Stomach (tissue), 9 donors: Measurements from ENCODE around the gene LUZP1. TPM values are rescaled to one million over a fixed set of nuclear protein-coding genes. Genes with fewer than 3 reads are reported as not detected.

Experiments used
- DNase-seq, 2 donors: peaks; one replicate each; pipeline versions ENCODE4 v3.0.0 to v3.0.0-alpha.2; 2013 to 2019
- H3K27ac ChIP-seq, 5 donors: fragments of 200-600 bp in 4 of 5; sonication (generic) in 4 of 5; one replicate each; pipeline ENCODE4 v1.5.1; 2013 to 2019; ENCODE audit warnings: mild to moderate bottlenecking in 1 of 5, moderate library complexity in 1 of 5
- H3K27me3 ChIP-seq, 3 donors: fragments of 200-600 bp; sonication (generic); one replicate each; pipeline ENCODE4 v1.5.1; 2017 to 2019; ENCODE audit warnings: mixed run types in 1 of 3
- H3K36me3 ChIP-seq, 4 donors: fragments of 200-600 bp; sonication (generic); 1 replicate in 3 of 4; 2 replicates in 1 of 4; pipeline ENCODE4 v1.5.1; 2016 to 2019
- H3K4me1 ChIP-seq, 4 donors: fragments of 200-600 bp; sonication (generic); one replicate each; pipeline ENCODE4 v1.5.1; 2016 to 2019
- H3K4me3 ChIP-seq, 4 donors: fragments of 200-600 bp; sonication (generic) in 3 of 4; one replicate each; pipeline ENCODE4 v1.5.1; 2016 to 2019; ENCODE audit warnings: mild to moderate bottlenecking in 1 of 4
- H3K9me3 ChIP-seq, 4 donors: fragments of 200-600 bp; sonication (generic); one replicate each; pipeline ENCODE4 v1.5.1; 2016 to 2019
- EP300 ChIP-seq: sonication (generic); formaldehyde crosslinking; IDR thresholded peaks from one replicate; pipeline ENCODE4 v1.6.1; 2017; ENCODE audit warnings: antibody characterized with exemption
- POLR2A ChIP-seq, 4 donors: fragments of 450-650 bp; IDR thresholded peaks; one replicate each; pipeline ENCODE4 v1.6.1; 2016; ENCODE audit warnings: antibody characterized with exemption in 4 of 4, control low read depth in 2 of 4, mild to moderate bottlenecking in 1 of 4, moderate library complexity in 1 of 4
- POLR2AphosphoS5 ChIP-seq, 3 donors: sonication (generic); formaldehyde crosslinking; IDR thresholded peaks; one replicate each; pipeline ENCODE4 v1.6.1; 2016; ENCODE audit warnings: antibody characterized with exemption in 3 of 3
- WGBS, 5 donors: extraction: QIAGEN DNeasy Blood & Tissue Kit in 3 of 5; methylation state at CpG; one replicate each; pipeline versions ENCODE4 v1.1.5 to v1.1.7; 2013 to 2018; 5-methylcytosine and 5-hydroxymethylcytosine counted together
- intact Hi-C: fragments of 100-400 bp; cut with DNase I; formaldehyde crosslinking; loops from one replicate; pipeline ENCODE4 v1.15.1; 2023; ENCODE audit warnings: low total_unique reads
- polyA plus RNA-seq, 3 donors: library from polyadenylated mRNA; stranded (reverse); fragments of 200-250 nt; gene quantifications; one replicate each; pipeline ENCODE4 v1.2.3, GENCODE V29; 2013
- total RNA-seq, 5 donors: library from RNA; depleted of rRNA; stranded (reverse); fragments of >200 nt; gene quantifications; one replicate each; pipeline versions ENCODE4 v1.1.0 to v1.2.3, GENCODE V29; 2014 to 2016
- TF ChIP-seq, protein P1 (sequence below), 7 experiments: fragments of 450-650 bp in 4 of 7; fragments of 200-600 bp in 3 of 7; sonication (generic) in 3 of 7; IDR thresholded peaks; one replicate each; pipeline ENCODE4 v1.5.1; 2016 to 2019; ENCODE audit warnings: antibody characterized with exemption in 7 of 7, control low read depth in 2 of 7, mild to moderate bottlenecking in 1 of 7
- donor health status: healthy with polysubstance abuse.
- donor health status: Bipolar disorder and iron deficiency.
- donor health status: healthy.

LUZP1 gene
- total and polyA plus RNA-seq, 8 donors, result 2.6 to 20.4 (median 13.4) TPM

DNA sequence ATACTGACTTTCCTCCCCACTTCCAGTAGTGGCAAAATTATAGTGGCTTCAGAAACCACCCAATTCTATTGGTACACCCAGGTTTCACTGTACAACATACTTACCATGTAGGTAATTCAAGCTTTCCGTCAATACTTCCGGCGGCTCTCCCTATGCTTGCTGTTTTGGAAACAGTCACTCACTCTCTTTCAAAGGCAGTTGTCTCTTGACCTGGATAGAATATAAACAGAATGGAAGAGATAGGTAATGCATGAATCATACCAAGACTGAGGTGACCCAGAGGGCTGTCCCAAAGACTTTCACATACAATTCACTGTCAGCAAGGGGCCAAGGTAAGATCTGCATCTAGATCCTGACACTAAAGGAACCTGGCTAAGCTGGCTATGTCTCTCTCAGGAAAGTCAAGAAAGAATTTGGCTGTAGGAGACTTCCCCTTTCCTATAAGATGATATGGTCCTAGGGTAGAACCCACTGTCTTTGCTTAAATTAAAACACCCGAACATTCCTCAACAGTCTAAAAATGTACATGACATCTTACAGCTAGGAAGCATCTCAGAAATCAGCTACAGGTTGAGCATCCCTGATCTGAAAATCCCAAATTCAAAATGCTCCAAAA, 59.6 kb downstream of the LUZP1 start:
- Histone ChIP-seq H3K27ac (no peak overlapping the region), H3K36me3 (peaks cover 13 to 29% (median 28%) of the 10 kb centered on the region in 4 donors), H3K4me3 (no peak overlapping the region), H3K4me1 (peaks cover 0 to 32% (median 9%) of the 10 kb centered on the region in 4 donors), H3K9me3 (no peaks in the 10 kb centered on the region), H3K27me3 (no peaks in the 10 kb centered on the region)
- whole genome bisulfite sequencing, 5 donors, result 74 to 95% (median 92%) methylated on average over 4 of the region's 4 CpGs
- intact Hi-C loops, result no loop called here
- DNase-seq, result no peak
- no peak for TF ChIP-seq EP300
- no peak for TF ChIP-seq POLR2A (IDR thresholded peaks at IDR 0.05)
- TF ChIP-seq, protein P1, sequence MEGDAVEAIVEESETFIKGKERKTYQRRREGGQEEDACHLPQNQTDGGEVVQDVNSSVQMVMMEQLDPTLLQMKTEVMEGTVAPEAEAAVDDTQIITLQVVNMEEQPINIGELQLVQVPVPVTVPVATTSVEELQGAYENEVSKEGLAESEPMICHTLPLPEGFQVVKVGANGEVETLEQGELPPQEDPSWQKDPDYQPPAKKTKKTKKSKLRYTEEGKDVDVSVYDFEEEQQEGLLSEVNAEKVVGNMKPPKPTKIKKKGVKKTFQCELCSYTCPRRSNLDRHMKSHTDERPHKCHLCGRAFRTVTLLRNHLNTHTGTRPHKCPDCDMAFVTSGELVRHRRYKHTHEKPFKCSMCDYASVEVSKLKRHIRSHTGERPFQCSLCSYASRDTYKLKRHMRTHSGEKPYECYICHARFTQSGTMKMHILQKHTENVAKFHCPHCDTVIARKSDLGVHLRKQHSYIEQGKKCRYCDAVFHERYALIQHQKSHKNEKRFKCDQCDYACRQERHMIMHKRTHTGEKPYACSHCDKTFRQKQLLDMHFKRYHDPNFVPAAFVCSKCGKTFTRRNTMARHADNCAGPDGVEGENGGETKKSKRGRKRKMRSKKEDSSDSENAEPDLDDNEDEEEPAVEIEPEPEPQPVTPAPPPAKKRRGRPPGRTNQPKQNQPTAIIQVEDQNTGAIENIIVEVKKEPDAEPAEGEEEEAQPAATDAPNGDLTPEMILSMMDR (IDR thresholded peaks at IDR 0.05), result no peak
- no peak for TF ChIP-seq POLR2AphosphoS5 (IDR thresholded peaks at IDR 0.05)

DNA sequence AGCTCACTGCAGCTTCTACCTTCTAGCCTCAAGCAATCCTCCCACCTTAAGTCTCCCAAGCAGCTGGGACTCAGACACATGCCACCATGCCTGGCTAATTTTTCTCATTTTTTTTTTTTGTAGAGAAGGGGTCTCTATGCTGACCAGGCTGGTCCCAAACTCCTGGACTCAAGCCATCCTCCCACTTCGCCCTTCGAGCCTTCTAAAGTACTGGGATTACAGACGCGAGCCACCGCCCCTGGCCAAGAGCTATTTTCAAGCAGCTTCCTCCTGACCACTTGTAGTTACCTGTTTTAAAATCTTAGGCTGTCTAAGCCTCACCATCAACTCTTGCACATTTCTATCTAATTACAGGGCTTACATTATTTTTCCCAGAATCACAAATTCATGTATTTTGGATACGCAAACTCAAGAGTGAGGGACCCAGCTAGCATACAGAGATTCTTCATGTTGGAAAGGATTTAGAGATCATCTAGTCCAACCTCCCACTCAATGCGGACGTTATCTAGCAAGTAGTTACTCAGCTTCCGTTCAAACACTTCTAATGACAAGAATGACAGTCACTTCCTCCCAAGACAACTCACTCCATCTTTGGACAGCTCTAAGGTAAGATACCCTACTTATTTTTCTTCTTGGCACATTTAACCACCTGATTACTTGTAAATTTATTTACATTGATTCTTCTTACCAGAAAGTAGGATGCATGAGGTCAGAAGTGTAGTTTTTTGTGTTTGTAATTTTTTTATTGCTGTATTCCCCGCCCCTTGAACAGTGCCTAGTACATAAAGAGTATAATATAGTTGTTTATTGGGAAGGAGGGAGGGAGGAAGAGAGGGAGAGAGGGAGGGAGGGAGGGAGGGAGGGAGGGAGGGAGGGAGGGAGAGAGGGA, 65.4 kb downstream of the LUZP1 start:
- Histone ChIP-seq H3K4me3 (no peak overlapping the region), H3K27ac (peak overlapping the region; percentile 46 to 76 (median 61)), H3K9me3 (no peaks in the 10 kb centered on the region), H3K27me3 (no peaks in the 10 kb centered on the region), H3K36me3 (peaks cover 10 to 22% (median 20%) of the 10 kb centered on the region in 4 donors), H3K4me1 (peaks cover 16 to 61% (median 40%) of the 10 kb centered on the region in 4 donors)
- 59 to 78% (median 68%) methylated on average over 10 of the region's 10 CpGs for WGBS, 5 donors
- peak in 1 of 2 donors; percentile 54 for DNase-seq
- intact Hi-C loops, result no loop called here
- TF ChIP-seq EP300, result no peak
- no peak for TF ChIP-seq POLR2A (IDR thresholded peaks at IDR 0.05)
- TF ChIP-seq POLR2AphosphoS5 (IDR thresholded peaks at IDR 0.05), result no peak
- TF ChIP-seq, protein P1 (IDR thresholded peaks at IDR 0.05), result no peak

- peaks cover 2 to 13% (median 11%) of the 10 kb centered on the region in 4 donors for H3K36me3 ChIP-seq
- TF ChIP-seq POLR2AphosphoS5 (IDR thresholded peaks at IDR 0.05), result no peak
- TF ChIP-seq EP300, result no peak
- TF ChIP-seq, protein P1 (IDR thresholded peaks at IDR 0.05), result no peak
- TF ChIP-seq POLR2A (IDR thresholded peaks at IDR 0.05), result no peak
- H3K27ac ChIP-seq, result peak overlapping the region in 4 of 5 donors; percentile 46 to 76 (median 62)
- 7 to 28% (median 21%) methylated on average over 1 of the region's 1 CpG for whole genome bisulfite sequencing, 5 donors
- no peaks in the 10 kb centered on the region for H3K27me3 ChIP-seq
- DNase-seq, result no peak
- H3K4me3 ChIP-seq, result no peak overlapping the region
- peaks cover 16 to 65% (median 42%) of the 10 kb centered on the region in 4 donors for H3K4me1 ChIP-seq
- H3K9me3 ChIP-seq, result no peaks in the 10 kb centered on the region
- intact Hi-C loops, result no loop called here
These were observed 66.4 kb downstream of the LUZP1 start for GRCh38 chr1:23102289-23102688.

DNA sequence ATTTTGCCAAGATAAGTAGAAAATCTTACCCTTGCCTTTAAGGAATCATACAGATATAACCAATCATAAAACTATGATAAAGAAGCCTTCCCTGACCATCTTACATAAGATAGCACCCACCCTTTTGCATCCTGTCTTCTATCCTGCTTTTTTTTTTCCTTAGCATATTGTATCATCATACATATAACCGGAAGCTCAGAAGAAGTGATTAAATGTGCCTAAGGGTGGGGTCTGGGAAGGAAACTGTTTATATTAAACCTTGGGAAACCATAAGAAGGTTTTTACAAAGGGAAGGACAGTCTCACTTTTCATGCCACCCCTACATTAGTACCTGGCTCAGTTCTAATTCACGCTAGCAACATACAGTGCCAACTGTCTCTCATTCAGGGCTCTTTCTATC, 66.8 kb downstream of the LUZP1 start:
- intact Hi-C loops, result no loop called here
- no peak for DNase-seq
- H3K4me1 ChIP-seq, result peaks cover 16 to 65% (median 42%) of the 10 kb centered on the region in 4 donors
- no peaks in the 10 kb centered on the region for H3K9me3 ChIP-seq
- H3K36me3 ChIP-seq, result peaks cover 0 to 9% (median 8%) of the 10 kb centered on the region in 4 donors
- TF ChIP-seq POLR2AphosphoS5 (IDR thresholded peaks at IDR 0.05), result no peak
- TF ChIP-seq POLR2A (IDR thresholded peaks at IDR 0.05), result no peak
- no peak for TF ChIP-seq EP300
- TF ChIP-seq, protein P1 (IDR thresholded peaks at IDR 0.05), result no peak
- no peaks in the 10 kb centered on the region for H3K27me3 ChIP-seq
- H3K27ac ChIP-seq, result peak overlapping the region in 4 of 5 donors; percentile 46 to 76 (median 62)
- no peak overlapping the region for H3K4me3 ChIP-seq
- 71 to 85% (median 79%) methylated on average over 2 of the region's 2 CpGs for WGBS, 5 donors
